Naive thymus-derived CD8-positive, alpha-beta T cell (primary cell): ENCODE measurements around the gene CRLF3. TPM values are rescaled to one million over a fixed set of nuclear protein-coding genes. Genes with fewer than 3 reads are reported as not detected.

ENCODE experiments used
- polyA plus RNA-seq, 3 donors: library from polyadenylated mRNA; unstranded; fragments of 300-500 nt; fragmentation: Illumina TruSeq; gene quantifications; one replicate each; pipeline ENCODE4 v1.2.3, GENCODE V29; 2021
- total RNA-seq, 8 experiments: library from RNA in 2 of 8; stranded (reverse) in 2 of 8; gene quantifications; one replicate each; pipeline ENCODE4 v1.2.3 and lab custom pipeline; 2021 to 2026

The CRLF3 gene
- total and polyA plus RNA-seq, 5 experiments from 2014 or later, result 128 to 198 (median 138) TPM

Other genes with a start within 250 kb of the CRLF3 start
- 1 to 10 TPM; 5.6 to 5.9 TPM for gene ATAD5, start 7.3 kb upstream of the CRLF3 start, total RNA-seq
- gene ATAD5, start 7.3 kb upstream of the CRLF3 start, polyA plus RNA-seq, result 1 to 10 TPM in 2 of 3 donors, under 1 TPM in 1; 0.95 to 1.5 (median 1.5) TPM
- 10 to 100 TPM; 16.4 to 18.9 TPM for gene TEFM, start 81.5 kb upstream of the CRLF3 start, total RNA-seq
- gene TEFM, start 81.5 kb upstream of the CRLF3 start, polyA plus RNA-seq, result 10 to 100 TPM; 12.3 to 16.9 (median 13.2) TPM
- 1 to 10 TPM; 3.0 to 3.6 TPM for gene ADAP2, start 97.3 kb upstream of the CRLF3 start, total RNA-seq
- 1 to 10 TPM in 1 of 3 donors, under 1 TPM in 1, not detected in 1; 0.11 to 1.1 TPM for gene ADAP2, start 97.3 kb upstream of the CRLF3 start, polyA plus RNA-seq
- gene RNF135, start 146.3 kb upstream of the CRLF3 start, total RNA-seq, result 1 to 10 TPM; 3.1 to 4.6 TPM
- gene RNF135, start 146.3 kb upstream of the CRLF3 start, polyA plus RNA-seq, result 1 to 10 TPM; 2.9 to 5.4 (median 3.3) TPM